BJ (cell line): ENCODE measurements around the gene FOXN3. TPM values are rescaled to one million over a fixed set of nuclear protein-coding genes. Genes with fewer than 3 reads are reported as not detected.

Experiments
- CTCF ChIA-PET: fragments of 350-600 bp; formaldehyde crosslinking; extraction: SDS; loops from one replicate; lab custom pipeline; 2021; ENCODE audit warnings: antibody characterized with exemption, inconsistent platforms; lab: Yijun Ruan, JAX
- POLR2A ChIA-PET: fragments of 300-600 bp; sonication (Branson Sonifier 250); formaldehyde crosslinking; extraction: SDS; loops from one replicate; lab custom pipeline; 2021; ENCODE audit warnings: antibody characterized with exemption; lab: Charles Lee
- DNase-seq: peaks from one replicate; pipeline ENCODE4 v3.0.0-alpha.2; 2011; ENCODE audit warnings: low read depth
- H3K27me3 ChIP-seq: 2 replicates; pipeline ENCODE4 v1.6.0; 2011; ENCODE audit warnings: low read length; ENCODE audit not compliant: control insufficient read depth, insufficient read depth
- H3K36me3 ChIP-seq: 2 replicates; pipeline ENCODE4 v1.5.1; 2011; ENCODE audit warnings: low read length; ENCODE audit not compliant: control insufficient read depth, insufficient read depth
- H3K4me3 ChIP-seq: 2 replicates; pipeline ENCODE4 v1.5.1; 2011; ENCODE audit warnings: low read depth, mild to moderate bottlenecking, control low read depth, low read length
- CTCF ChIP-seq: IDR thresholded peaks from 2 replicates; pipeline ENCODE4 v1.5.1; 2011; ENCODE audit warnings: low read depth, mild to moderate bottlenecking, control low read depth, inconsistent platforms, low read length, moderate library complexity; ENCODE audit not compliant: insufficient read depth
- polyA plus RNA-seq: library from polyadenylated mRNA; depleted of rRNA; stranded (reverse); fragments of >200 nt; gene quantifications from 2 replicates; pipeline ENCODE4 v1.2.3, GENCODE V29; 2011

FOXN3 gene
- polyA plus RNA-seq, 1 experiment, result 30.2 TPM

- ChIA-PET POLR2A (no interaction called here), CTCF (no interaction called here)
- Histone ChIP-seq H3K36me3 (no peaks in the 10 kb centered on the region), H3K27me3 (no peaks in the 10 kb centered on the region), H3K4me3 (no peak overlapping the region)
- no peak for DNase-seq
- TF ChIP-seq CTCF, result no peak
These were observed 288.6 kb downstream of the FOXN3 start for GRCh38 chr14:89128311-89129026.

- no peak overlapping the region for H3K4me3 ChIP-seq
- ChIA-PET CTCF (no interaction called here), POLR2A (no interaction called here)
- TF ChIP-seq CTCF, result no peak
- H3K36me3 ChIP-seq, result no peaks in the 10 kb centered on the region
- no peak for DNase-seq
- H3K27me3 ChIP-seq, result peaks cover 8% of the 10 kb centered on the region
These were observed 290.6 kb downstream of the FOXN3 start for GRCh38 chr14:89126461-89126860.

GRCh38 chr14:89125216-89125615 is 291.8 kb downstream of the FOXN3 start:
- ChIA-PET CTCF (no interaction called here), POLR2A (no interaction called here)
- no peak overlapping the region for H3K4me3 ChIP-seq
- peaks cover 8% of the 10 kb centered on the region for H3K27me3 ChIP-seq
- TF ChIP-seq CTCF, result no peak
- H3K36me3 ChIP-seq, result no peaks in the 10 kb centered on the region
- DNase-seq, result no peak

GRCh38 chr14:89123851-89124250 is 293.2 kb downstream of the FOXN3 start:
- H3K4me3 ChIP-seq, result no peak overlapping the region
- DNase-seq, result no peak
- H3K27me3 ChIP-seq, result peaks cover 10% of the 10 kb centered on the region
- no peaks in the 10 kb centered on the region for H3K36me3 ChIP-seq
- ChIA-PET POLR2A (no interaction called here), CTCF (no interaction called here)
- TF ChIP-seq CTCF, result no peak

- TF ChIP-seq CTCF, result no peak
- ChIA-PET POLR2A (no interaction called here), CTCF (interaction anchor here (0.7 kb wide), 1 partner anchor 130 kb away, joined by 3 read pairs; no protein-coding TSS in a partner anchor)
- no peaks in the 10 kb centered on the region for H3K36me3 ChIP-seq
- peaks cover 10% of the 10 kb centered on the region for H3K27me3 ChIP-seq
- H3K4me3 ChIP-seq, result no peak overlapping the region
- no peak for DNase-seq
These were observed 293.8 kb downstream of the FOXN3 start for GRCh38 chr14:89123215-89123614.
